Astrocyte of the spinal cord (primary cell): ENCODE data around the gene GALNT7.
"Not testable (repeated sequence)": the region's sequence is repeated elsewhere in the genome, so short reads cannot be mapped to it uniquely, and the experiment has no call there.

ENCODE experiments used
- DNase-seq: peaks from one replicate; pipeline ENCODE4 v3.0.0; 2011; ENCODE audit warnings: low read depth, low spot score
- H3K4me3 ChIP-seq: 2 replicates; pipeline ENCODE4 v1.5.1; 2011; ENCODE audit warnings: low read depth, mild to moderate bottlenecking, low read length, moderate library complexity
- in situ Hi-C: cut with HindIII; loops from 2 replicates; pipeline ENCODE4 v1.10.0; 2017; ENCODE audit warnings: low sequenced_read_pairs
- TF ChIP-seq, protein P1 (sequence below): IDR thresholded peaks from 2 replicates; pipeline ENCODE4 v1.5.1; 2012; ENCODE audit warnings: low read depth, mild to moderate bottlenecking, low read length, inconsistent platforms

GALNT7 gene

DNA sequence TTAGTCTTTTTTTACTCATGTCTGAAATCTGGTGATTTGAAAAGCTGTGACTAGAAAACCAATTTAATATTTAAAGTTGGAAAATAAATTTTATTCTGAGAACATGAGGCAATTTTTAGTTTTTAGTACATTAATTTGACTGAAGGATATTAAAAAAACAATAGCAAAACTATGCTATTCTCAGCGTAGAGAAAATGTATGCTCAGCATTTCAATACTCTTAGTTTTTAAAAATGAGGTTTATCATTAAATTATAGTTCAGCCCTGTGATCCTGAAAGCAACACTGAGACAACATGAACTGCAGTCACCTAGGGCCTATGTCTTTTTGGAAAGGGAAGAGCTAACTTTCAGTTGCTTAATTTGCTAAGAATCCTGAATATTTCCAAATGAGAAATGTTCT lies 9.5 kb downstream of the GALNT7 start:
- no peak overlapping the region for H3K4me3 ChIP-seq
- in situ Hi-C loops, result no loop called here

DNA sequence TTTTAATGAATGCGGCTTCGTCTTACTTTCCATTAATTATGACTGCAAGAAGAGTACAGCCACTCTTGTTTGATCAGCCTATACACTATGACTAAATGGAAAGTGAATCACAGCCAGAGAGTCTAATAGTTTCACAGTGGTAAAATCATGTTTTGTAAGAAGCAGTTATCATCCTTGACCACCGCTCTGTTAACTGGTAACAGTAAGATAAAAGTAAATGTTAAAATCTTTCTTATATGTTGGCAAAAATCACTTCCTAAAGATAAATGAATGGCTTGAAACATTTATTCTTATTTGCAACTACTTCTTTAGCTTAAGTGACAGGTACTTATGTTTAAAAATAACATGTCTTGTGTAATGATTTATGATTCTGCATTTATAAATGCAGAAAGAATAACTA lies 13.2 kb downstream of the GALNT7 start:
- TF ChIP-seq, protein P1, sequence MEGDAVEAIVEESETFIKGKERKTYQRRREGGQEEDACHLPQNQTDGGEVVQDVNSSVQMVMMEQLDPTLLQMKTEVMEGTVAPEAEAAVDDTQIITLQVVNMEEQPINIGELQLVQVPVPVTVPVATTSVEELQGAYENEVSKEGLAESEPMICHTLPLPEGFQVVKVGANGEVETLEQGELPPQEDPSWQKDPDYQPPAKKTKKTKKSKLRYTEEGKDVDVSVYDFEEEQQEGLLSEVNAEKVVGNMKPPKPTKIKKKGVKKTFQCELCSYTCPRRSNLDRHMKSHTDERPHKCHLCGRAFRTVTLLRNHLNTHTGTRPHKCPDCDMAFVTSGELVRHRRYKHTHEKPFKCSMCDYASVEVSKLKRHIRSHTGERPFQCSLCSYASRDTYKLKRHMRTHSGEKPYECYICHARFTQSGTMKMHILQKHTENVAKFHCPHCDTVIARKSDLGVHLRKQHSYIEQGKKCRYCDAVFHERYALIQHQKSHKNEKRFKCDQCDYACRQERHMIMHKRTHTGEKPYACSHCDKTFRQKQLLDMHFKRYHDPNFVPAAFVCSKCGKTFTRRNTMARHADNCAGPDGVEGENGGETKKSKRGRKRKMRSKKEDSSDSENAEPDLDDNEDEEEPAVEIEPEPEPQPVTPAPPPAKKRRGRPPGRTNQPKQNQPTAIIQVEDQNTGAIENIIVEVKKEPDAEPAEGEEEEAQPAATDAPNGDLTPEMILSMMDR, result no peak
- in situ Hi-C loops, result no loop called here
- no peak overlapping the region for H3K4me3 ChIP-seq
- peak; percentile 86 for DNase-seq

More for the DNA sequence above, 9.5 kb downstream of the GALNT7 start:
- TF ChIP-seq, protein P1, result no peak
- DNase-seq, result no peak

DNA sequence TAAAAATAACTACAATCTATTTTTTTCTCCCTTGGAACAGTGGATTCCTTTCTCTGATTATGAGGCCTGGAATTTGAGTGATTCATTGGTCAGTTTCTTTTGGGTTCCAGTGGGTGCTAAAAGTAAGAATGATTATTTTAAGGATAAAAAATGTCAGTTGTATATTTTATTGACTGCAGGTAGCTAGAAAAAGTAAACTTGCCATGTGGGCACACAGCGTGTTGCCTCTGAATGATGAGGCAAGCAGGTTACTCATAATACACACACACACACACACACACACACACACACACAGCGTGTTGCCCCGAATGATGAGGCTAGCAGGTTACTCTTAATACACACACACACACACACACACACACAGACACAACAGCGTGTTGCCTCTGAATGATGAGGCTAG lies 13.8 kb downstream of the GALNT7 start:
- in situ Hi-C loops, result no loop called here
- TF ChIP-seq, protein P1, result no peak
- H3K4me3 ChIP-seq, result no peak overlapping the region
- DNase-seq, result peak; percentile 92

DNA sequence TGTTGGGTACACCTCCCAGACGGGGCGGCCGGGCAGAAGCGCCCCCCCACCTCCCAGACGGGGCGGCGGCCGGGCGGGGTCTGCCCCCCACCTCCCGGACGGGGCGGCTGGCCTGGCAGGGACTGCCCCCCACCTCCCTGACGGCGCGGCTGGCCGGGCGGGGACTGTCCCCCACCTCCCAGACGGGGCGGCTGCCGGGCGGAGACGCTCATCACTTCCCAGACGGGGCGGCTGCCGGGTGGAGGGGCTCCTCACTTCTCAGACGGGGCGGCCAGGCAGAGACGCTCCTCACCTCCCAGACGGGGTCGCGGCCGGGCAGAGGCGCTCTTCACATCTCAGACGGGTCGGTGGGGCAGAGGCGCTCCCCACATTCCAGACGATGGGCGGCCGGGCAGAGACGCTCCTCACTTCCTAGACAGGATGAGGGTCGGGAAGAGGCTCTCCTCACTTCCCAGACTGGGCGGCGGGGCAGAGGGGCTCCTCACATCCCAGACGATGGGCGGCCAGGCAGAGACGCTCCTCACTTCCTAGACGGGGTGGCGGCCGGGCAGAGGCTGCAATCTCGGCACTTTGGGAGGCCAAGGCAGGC lies 15.1 kb downstream of the GALNT7 start:
- in situ Hi-C loops, H3K4me3 ChIP-seq, DNase-seq: not testable (repeated sequence)

DNA sequence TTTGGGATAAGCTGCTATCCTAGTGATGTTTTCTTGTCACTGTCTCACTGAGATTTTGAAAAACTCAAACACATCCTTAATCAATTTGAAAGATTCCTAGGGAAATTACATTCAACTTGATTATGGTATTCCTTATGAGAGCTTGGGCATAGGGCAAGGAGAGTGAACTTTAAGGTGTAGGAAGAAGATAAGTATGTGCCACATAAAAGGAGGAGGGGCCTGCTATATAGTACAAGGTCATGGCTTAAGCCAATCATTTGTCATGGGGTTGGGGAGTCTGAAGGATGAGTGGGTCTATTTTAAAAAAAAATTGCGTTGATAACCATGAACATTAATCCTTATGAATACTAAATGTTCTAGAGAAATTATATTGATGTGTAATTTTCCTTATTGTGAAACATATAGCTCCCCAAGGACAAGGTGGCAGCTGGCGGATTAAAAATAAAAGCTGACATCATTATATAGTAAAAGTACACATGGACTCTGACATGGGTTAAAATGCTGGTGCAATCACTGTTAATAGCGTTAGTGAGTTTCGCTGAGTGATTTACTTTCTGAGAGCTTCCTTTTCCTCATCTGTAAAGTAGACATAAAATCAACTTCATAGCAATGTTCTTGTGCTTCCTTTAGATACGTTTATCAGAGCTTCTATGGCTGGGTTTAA lies 17.4 kb downstream of the GALNT7 start:
- TF ChIP-seq, protein P1, result no peak
- DNase-seq, result no peak
- in situ Hi-C loops, result no loop called here
- H3K4me3 ChIP-seq, result no peak overlapping the region

DNA sequence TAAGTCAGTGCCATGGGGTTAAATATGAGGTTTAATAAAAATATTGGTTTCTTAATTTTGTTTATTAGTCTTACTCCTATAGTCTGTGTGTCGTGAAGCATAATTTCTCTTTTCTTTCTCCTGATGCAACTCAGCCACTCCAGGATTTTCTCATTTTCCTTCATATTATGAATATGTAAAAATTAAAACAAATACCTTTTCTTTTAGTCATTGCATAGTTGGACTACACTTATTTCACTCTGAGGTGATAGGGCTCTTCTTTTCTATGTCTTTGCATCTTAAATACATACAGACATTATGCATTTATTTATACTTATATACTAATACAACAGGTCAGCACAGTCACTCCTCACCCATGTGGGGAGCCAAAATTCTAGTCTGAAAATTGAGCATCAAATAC lies 19.1 kb downstream of the GALNT7 start:
- in situ Hi-C loops, result no loop called here
- peak; percentile 16 for DNase-seq
- TF ChIP-seq, protein P1, result no peak
- H3K4me3 ChIP-seq, result no peak overlapping the region

DNA sequence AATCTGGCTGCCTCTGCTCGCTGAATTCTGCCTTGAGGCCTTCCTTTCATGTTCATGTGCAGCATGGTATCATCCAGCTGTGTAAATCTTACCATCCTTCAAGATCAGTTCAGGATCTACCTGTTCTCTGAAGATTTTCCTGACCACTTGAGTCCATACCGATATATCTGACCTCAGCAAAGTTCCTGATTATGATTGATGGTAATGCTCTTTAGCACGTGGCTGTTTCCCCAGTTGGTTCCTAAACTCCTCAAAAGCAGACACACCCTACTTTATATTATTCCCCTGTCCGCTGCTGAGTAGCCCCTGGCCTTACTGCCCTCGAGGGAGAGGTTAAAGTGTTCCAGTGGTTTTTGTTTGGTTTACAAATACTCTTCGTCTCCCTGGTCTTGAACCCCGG lies 20.0 kb downstream of the GALNT7 start:
- in situ Hi-C loops, result no loop called here
- no peak overlapping the region for H3K4me3 ChIP-seq
- TF ChIP-seq, protein P1, result no peak
- no peak for DNase-seq
